Activated T-cell treated with anti-CD3 and anti-CD28 coated beads, Interleukin-2, amount 50 U/mL, for 48 hours (primary cell): ENCODE results near the gene DNMT3L.
A peak's percentile ranks its signal among the peaks of the same experiment; 100 is the strongest.
"Not testable (repeated sequence)": the region's sequence is repeated elsewhere in the genome, so short reads cannot be mapped to it uniquely, and the experiment has no call there.

ENCODE experiments used
- DNase-seq, 2 experiments: peaks; one replicate each; pipeline ENCODE4 v3.0.0-alpha.2; 2020

DNMT3L gene

GRCh38 chr21:44275041-44275440 lies 13.3 kb upstream of the DNMT3L start:
- DNase-seq = no peak

GRCh38 chr21:44273046-44273445 lies 11.3 kb upstream of the DNMT3L start:
- no peak for DNase-seq

GRCh38 chr21:44272284-44272858 lies 10.7 kb upstream of the DNMT3L start:
- DNase-seq = no peak

GRCh38 chr21:44271558-44272283 lies 10.0 kb upstream of the DNMT3L start:
- DNase-seq = no peak

- DNase-seq = no peak
Observed at GRCh38 chr21:44269090-44269489, 7.4 kb upstream of the DNMT3L start.

GRCh38 chr21:44267655-44268142 lies 6.0 kb upstream of the DNMT3L start:
- DNase-seq = peak in 1 of 2 experiments; percentile 37

GRCh38 chr21:44265734-44266270 lies 4.1 kb upstream of the DNMT3L start:
- DNase-seq = no peak

GRCh38 chr21:44263768-44264167 lies 2.1 kb upstream of the DNMT3L start:
- no peak for DNase-seq

- DNase-seq = no peak
Observed at GRCh38 chr21:44263221-44263760, 1.6 kb upstream of the DNMT3L start.

GRCh38 chr21:44262338-44263056 lies 800 bp upstream of the DNMT3L start:
- no peak for DNase-seq

- no peak for DNase-seq
Observed at GRCh38 chr21:44260791-44261631, 686 bp downstream of the DNMT3L start.

- no peak for DNase-seq
Observed at GRCh38 chr21:44260066-44260465, 1.6 kb downstream of the DNMT3L start.

GRCh38 chr21:44259082-44259705 lies 2.5 kb downstream of the DNMT3L start:
- no peak for DNase-seq

GRCh38 chr21:44258056-44258725 lies 3.5 kb downstream of the DNMT3L start:
- DNase-seq = no peak

GRCh38 chr21:44255511-44255981 lies 6.2 kb downstream of the DNMT3L start:
- DNase-seq = no peak

- no peak for DNase-seq
Observed at GRCh38 chr21:44253832-44254710, 7.6 kb downstream of the DNMT3L start.

GRCh38 chr21:44249204-44250037 lies 12.3 kb downstream of the DNMT3L start:
- DNase-seq = not testable (repeated sequence)

GRCh38 chr21:44247904-44248303 lies 13.8 kb downstream of the DNMT3L start:
- DNase-seq = not testable (repeated sequence)

GRCh38 chr21:44243980-44244379 lies 17.7 kb downstream of the DNMT3L start:
- DNase-seq = not testable (repeated sequence)
